ENCODE measurements around the gene MAN2B1.

The MAN2B1 gene

DNA sequence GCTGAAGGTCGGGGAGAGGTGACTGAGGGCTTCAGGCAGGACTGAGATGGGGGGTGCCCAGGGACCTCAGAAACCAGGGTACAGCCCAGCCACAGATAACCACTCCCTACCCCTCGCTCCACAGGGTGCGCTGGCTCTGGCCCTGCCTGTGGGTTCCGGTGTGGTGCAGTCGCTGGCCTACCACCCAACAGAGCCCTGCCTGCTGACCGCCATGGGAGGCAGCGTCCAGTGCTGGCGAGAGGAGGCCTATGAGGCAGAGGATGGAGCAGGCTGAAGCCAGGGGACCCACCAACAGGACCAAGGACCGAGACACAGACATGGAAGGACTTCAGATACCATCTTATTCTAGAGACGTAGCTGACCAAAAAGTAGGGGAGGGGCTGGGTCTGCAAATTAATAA, 8.9 kb upstream of the MAN2B1 start:
- no peak overlapping the region for H3K4me3 ChIP-seq (ENCODE audit: insufficient read depth, low read depth, low read length)
- H3K4me1 ChIP-seq (ENCODE audit: control insufficient read depth, insufficient read depth, low read length), result peaks cover 2% of the 10 kb centered on the region
- peaks cover 44% of the 10 kb centered on the region for H3K36me3 ChIP-seq (ENCODE audit: control insufficient read depth, insufficient read depth, low read length)
- no peak overlapping the region for H3K27ac ChIP-seq (ENCODE audit: insufficient read depth, low read depth, low read length, poor library complexity, severe bottlenecking)
- H3K27me3 ChIP-seq (ENCODE audit: control insufficient read depth, insufficient read depth, low read length, poor library complexity, severe bottlenecking), result no peaks in the 10 kb centered on the region
- H3K9me3 ChIP-seq (ENCODE audit: control insufficient read depth, low read length), result no peaks in the 10 kb centered on the region
- 96 to 97% methylated on average over 10 of the region's 10 CpGs for WGBS, 2 experiments

DNA sequence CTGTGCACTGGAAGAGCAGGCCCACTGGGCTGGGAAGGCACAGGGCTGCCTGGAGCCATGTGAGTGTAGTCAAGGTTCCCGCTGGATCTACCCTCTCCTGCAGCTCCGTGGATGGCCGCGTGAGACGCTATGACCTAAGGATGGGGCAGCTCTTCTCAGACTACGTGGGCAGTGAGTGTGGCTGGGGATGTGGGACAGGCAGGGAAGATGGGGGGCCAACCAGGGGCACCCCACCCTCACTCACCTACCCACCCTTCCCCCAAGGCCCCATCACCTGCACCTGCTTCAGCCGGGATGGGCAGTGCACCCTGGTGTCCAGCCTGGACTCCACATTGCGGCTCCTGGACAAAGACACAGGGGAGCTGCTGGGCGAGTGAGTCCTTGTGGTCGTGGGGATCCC, 6.2 kb upstream of the MAN2B1 start:
- Histone ChIP-seq H3K27me3 (ENCODE audit: control insufficient read depth, insufficient read depth, low read length, poor library complexity, severe bottlenecking) (no peaks in the 10 kb centered on the region), H3K9me3 (ENCODE audit: control insufficient read depth, low read length) (no peaks in the 10 kb centered on the region), H3K27ac (ENCODE audit: insufficient read depth, low read depth, low read length, poor library complexity, severe bottlenecking) (no peak overlapping the region), H3K4me1 (ENCODE audit: control insufficient read depth, insufficient read depth, low read length) (peaks cover 12% of the 10 kb centered on the region), H3K4me3 (ENCODE audit: insufficient read depth, low read depth, low read length) (no peak overlapping the region), H3K36me3 (ENCODE audit: control insufficient read depth, insufficient read depth, low read length) (peaks cover 29% of the 10 kb centered on the region)
- WGBS, 2 experiments, result 94 to 95% methylated on average over 10 of the region's 10 CpGs

DNA sequence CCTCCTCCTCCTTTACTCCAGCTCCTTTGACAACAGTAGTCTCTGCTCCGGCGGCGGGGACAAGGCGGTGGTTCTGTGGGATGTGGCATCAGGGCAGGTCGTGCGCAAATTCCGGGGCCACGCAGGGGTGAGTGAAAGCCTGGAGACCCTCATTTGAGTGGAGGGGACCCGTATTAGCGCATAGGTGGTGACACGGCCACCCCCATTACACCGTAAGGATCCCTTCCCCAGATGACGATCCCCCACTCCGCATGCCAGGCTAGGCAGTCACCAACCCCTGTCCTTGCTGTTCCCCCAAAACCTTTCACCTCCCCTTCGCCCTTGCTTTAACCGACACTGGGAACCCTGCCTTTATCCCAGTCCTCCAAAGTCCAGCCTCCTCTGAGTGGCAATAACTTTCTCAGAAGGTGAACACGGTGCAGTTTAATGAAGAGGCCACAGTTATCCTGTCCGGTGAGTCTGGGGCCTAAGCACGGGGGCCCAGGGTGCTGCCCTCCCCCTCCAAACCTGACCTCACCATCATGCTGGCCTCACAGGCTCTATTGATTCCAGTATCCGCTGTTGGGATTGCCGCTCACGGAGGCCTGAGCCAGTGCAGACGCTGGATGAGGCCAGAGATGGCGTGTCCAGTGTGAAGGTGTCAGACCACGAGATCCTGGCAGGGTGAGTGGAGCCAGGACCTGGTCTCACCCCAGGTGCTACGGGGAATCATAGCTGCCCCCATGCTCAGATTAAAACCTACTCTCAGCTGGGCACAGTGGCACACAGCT, 3.8 kb upstream of the MAN2B1 start:
- 57 to 61% methylated on average over 26 of the region's 26 CpGs for WGBS, 2 experiments
- no peaks in the 10 kb centered on the region for H3K27me3 ChIP-seq (ENCODE audit: control insufficient read depth, insufficient read depth, low read length, poor library complexity, severe bottlenecking)
- H3K36me3 ChIP-seq (ENCODE audit: control insufficient read depth, insufficient read depth, low read length), result peaks cover 7% of the 10 kb centered on the region
- H3K9me3 ChIP-seq (ENCODE audit: control insufficient read depth, low read length), result no peaks in the 10 kb centered on the region
- no peak overlapping the region for H3K27ac ChIP-seq (ENCODE audit: insufficient read depth, low read depth, low read length, poor library complexity, severe bottlenecking)
- H3K4me3 ChIP-seq (ENCODE audit: insufficient read depth, low read depth, low read length), result peak overlapping the region; percentile 97
- H3K4me1 ChIP-seq (ENCODE audit: control insufficient read depth, insufficient read depth, low read length), result peaks cover 19% of the 10 kb centered on the region

DNA sequence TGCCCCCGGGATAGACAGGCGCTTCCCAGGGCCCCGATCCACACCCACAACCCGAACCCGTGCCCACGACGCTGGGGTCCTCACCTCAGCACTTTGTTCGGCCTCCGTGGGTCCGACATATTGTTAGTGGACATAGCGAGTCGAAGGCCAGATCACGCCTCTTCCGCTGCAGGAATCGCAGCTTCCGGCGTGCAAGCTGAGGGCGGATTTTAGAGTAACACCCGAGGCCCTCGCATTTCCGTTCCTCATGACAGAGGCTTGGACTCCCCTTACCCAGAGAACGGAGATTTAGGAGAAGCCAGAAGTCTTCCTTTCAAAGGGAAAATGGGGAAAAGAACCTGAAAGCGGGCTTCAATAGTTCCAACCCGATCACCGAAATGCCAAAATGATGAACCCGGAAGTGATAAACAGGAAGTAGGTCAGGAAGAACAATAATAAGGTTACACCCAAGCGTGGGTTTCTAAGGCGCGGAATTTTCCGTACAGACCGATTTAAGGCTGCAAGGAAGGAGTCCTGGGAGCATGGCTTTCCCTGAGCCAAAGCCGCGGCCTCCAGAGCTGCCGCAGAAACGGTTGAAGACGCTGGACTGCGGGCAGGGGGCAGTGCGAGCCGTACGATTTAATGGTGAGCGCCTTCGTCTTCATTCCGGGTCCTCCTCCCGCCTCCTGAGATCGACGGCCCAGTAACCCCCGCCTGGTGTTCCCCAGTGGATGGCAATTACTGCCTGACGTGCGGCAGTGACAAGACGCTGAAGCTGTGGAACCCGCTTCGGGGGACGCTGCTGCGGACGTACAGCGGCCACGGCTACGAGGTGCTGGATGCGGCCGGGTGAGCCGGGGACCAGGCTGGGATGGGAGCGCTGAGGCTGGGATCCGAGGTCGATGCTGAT, 3.0 kb upstream of the MAN2B1 start:
- Histone ChIP-seq H3K36me3 (ENCODE audit: control insufficient read depth, insufficient read depth, low read length) (peaks cover 2% of the 10 kb centered on the region), H3K4me3 (ENCODE audit: insufficient read depth, low read depth, low read length) (peak overlapping the region; percentile 97), H3K9me3 (ENCODE audit: control insufficient read depth, low read length) (no peaks in the 10 kb centered on the region), H3K4me1 (ENCODE audit: control insufficient read depth, insufficient read depth, low read length) (peaks cover 19% of the 10 kb centered on the region), H3K27me3 (ENCODE audit: control insufficient read depth, insufficient read depth, low read length, poor library complexity, severe bottlenecking) (no peaks in the 10 kb centered on the region), H3K27ac (ENCODE audit: insufficient read depth, low read depth, low read length, poor library complexity, severe bottlenecking) (peak overlapping the region; percentile 72)
- 1% methylated on average over 64 of the region's 64 CpGs for WGBS, 2 experiments

GRCh38 chr19:12668932-12669269, 2.4 kb upstream of the MAN2B1 start:
- Histone ChIP-seq H3K27ac (ENCODE audit: insufficient read depth, low read depth, low read length, poor library complexity, severe bottlenecking) (peak overlapping the region; percentile 36), H3K36me3 (ENCODE audit: control insufficient read depth, insufficient read depth, low read length) (no peaks in the 10 kb centered on the region)
- WGBS, 2 experiments, result 1 to 2% methylated on average over 24 of the region's 24 CpGs

GRCh38 chr19:12668346-12668745, 1.8 kb upstream of the MAN2B1 start:
- 86 to 89% methylated on average over 8 of the region's 8 CpGs for WGBS, 2 experiments
- H3K4me3 ChIP-seq (ENCODE audit: insufficient read depth, low read depth, low read length), result peak overlapping the region; percentile 97
- no peaks in the 10 kb centered on the region for H3K27me3 ChIP-seq (ENCODE audit: control insufficient read depth, insufficient read depth, low read length, poor library complexity, severe bottlenecking)
- peaks cover 19% of the 10 kb centered on the region for H3K4me1 ChIP-seq (ENCODE audit: control insufficient read depth, insufficient read depth, low read length)
- H3K36me3 ChIP-seq (ENCODE audit: control insufficient read depth, insufficient read depth, low read length), result peaks cover 5% of the 10 kb centered on the region
- no peak overlapping the region for H3K27ac ChIP-seq (ENCODE audit: insufficient read depth, low read depth, low read length, poor library complexity, severe bottlenecking)
- no peaks in the 10 kb centered on the region for H3K9me3 ChIP-seq (ENCODE audit: control insufficient read depth, low read length)

More at GRCh38 chr19:12668932-12669269, 2.4 kb upstream of the MAN2B1 start:
- Histone ChIP-seq H3K4me1 (ENCODE audit: control insufficient read depth, insufficient read depth, low read length) (peaks cover 19% of the 10 kb centered on the region), H3K4me3 (ENCODE audit: insufficient read depth, low read depth, low read length) (peak overlapping the region; percentile 97), H3K27me3 (ENCODE audit: control insufficient read depth, insufficient read depth, low read length, poor library complexity, severe bottlenecking) (no peaks in the 10 kb centered on the region), H3K9me3 (ENCODE audit: control insufficient read depth, low read length) (no peaks in the 10 kb centered on the region)

DNA sequence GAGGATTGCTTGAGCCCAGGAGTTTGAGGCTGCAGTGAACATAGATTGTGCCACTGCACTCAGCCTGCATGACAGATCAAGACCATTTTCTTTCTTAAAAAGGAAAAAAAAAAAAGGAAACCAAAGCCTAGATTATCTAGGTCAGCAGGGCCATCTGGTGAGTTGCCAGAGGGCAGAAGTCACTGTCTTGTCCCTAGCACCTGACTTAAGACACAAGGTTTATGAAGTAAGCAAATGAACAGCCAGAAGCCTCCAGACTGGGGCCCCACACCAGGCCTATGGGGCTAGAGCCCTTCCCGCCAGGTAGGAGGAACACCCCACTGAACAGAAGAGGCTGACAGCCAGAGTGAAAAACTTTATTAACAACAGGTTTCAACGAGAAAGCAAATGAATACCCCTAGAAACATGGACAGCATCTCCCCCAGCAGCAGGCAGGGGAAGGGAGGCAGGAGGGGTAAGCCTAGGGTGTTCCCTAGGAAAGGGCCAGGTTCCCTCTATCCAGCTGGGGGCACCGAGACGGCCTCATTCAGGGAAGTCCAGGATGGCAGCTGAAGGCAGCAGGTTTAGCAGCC, 1.3 kb upstream of the MAN2B1 start:
- H3K9me3 ChIP-seq (ENCODE audit: control insufficient read depth, low read length), result no peaks in the 10 kb centered on the region
- H3K36me3 ChIP-seq (ENCODE audit: control insufficient read depth, insufficient read depth, low read length), result peaks cover 7% of the 10 kb centered on the region
- H3K27ac ChIP-seq (ENCODE audit: insufficient read depth, low read depth, low read length, poor library complexity, severe bottlenecking), result no peak overlapping the region
- no peaks in the 10 kb centered on the region for H3K27me3 ChIP-seq (ENCODE audit: control insufficient read depth, insufficient read depth, low read length, poor library complexity, severe bottlenecking)
- 91 to 94% methylated on average over 4 of the region's 4 CpGs for WGBS, 2 experiments
- H3K4me3 ChIP-seq (ENCODE audit: insufficient read depth, low read depth, low read length), result no peak overlapping the region
- peaks cover 19% of the 10 kb centered on the region for H3K4me1 ChIP-seq (ENCODE audit: control insufficient read depth, insufficient read depth, low read length)

- peaks cover 19% of the 10 kb centered on the region for H3K4me1 ChIP-seq (ENCODE audit: control insufficient read depth, insufficient read depth, low read length)
- H3K9me3 ChIP-seq (ENCODE audit: control insufficient read depth, low read length), result no peaks in the 10 kb centered on the region
- WGBS, 2 experiments, result 82 to 88% methylated on average over 12 of the region's 12 CpGs
- peaks cover 15% of the 10 kb centered on the region for H3K36me3 ChIP-seq (ENCODE audit: control insufficient read depth, insufficient read depth, low read length)
- peak overlapping the region; percentile 68 for H3K4me3 ChIP-seq (ENCODE audit: insufficient read depth, low read depth, low read length)
- no peaks in the 10 kb centered on the region for H3K27me3 ChIP-seq (ENCODE audit: control insufficient read depth, insufficient read depth, low read length, poor library complexity, severe bottlenecking)
- H3K27ac ChIP-seq (ENCODE audit: insufficient read depth, low read depth, low read length, poor library complexity, severe bottlenecking), result no peak overlapping the region
These were observed 774 bp downstream of the MAN2B1 start for GRCh38 chr19:12665671-12666264.

- H3K9me3 ChIP-seq (ENCODE audit: control insufficient read depth, low read length), result no peaks in the 10 kb centered on the region
- H3K4me3 ChIP-seq (ENCODE audit: insufficient read depth, low read depth, low read length), result no peak overlapping the region
- H3K4me1 ChIP-seq (ENCODE audit: control insufficient read depth, insufficient read depth, low read length), result peaks cover 15% of the 10 kb centered on the region
- H3K27ac ChIP-seq (ENCODE audit: insufficient read depth, low read depth, low read length, poor library complexity, severe bottlenecking), result no peak overlapping the region
- WGBS, 2 experiments, result 96 to 97% methylated on average over 10 of the region's 10 CpGs
- peaks cover 15% of the 10 kb centered on the region for H3K36me3 ChIP-seq (ENCODE audit: control insufficient read depth, insufficient read depth, low read length)
- H3K27me3 ChIP-seq (ENCODE audit: control insufficient read depth, insufficient read depth, low read length, poor library complexity, severe bottlenecking), result no peaks in the 10 kb centered on the region
These were observed 1.3 kb downstream of the MAN2B1 start for GRCh38 chr19:12665281-12665573.

Data from ectodermal cell (in vitro differentiated cells).